GM21447 (cell line): ENCODE results near the gene CRYBG2.

Experiments used
- ATAC-seq: cut with Tn5 transposase; IDR thresholded peaks from one replicate; pipeline ENCODE4 v1.9.1; 2021; ENCODE audit not compliant: unreplicated experiment

The CRYBG2 gene

DNA sequence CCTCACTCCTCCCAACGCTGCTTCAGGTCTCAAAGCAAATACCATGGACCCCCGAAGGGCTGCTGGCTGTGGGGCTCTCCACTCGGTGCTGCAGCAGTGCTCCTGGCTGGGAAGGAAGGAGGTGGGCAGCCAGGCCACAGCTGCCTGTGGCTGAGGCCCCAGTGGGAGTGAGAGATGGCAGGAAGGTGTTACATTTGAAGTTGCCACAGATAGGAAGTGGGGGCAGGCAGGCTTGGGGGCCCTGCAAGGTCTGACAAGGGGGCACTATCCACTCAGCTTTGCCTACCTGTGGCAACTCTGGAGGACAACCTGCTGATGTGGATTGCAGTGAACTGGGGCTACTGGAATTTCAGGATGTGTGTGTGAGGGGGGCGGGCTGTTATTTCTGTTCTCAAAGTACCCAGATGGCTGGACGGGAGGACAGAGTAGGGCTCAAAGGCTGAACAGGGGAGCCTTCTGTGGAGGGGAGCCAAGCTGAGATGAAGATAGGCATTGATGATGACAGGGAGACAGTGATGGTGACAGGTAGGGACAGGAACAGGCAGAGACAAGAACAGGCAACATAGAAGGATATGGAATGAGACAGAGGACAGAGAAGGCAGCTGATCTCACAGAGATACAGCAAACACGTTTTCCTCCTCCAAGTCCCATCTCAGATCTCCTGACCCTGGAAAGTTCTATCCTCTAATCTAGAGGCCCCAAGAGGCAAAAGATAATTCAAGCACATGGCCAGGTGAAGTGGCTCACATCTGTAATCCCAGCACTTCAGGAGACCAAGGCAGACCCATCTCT, 16.9 kb upstream of the CRYBG2 start:
- no peak for ATAC-seq

DNA sequence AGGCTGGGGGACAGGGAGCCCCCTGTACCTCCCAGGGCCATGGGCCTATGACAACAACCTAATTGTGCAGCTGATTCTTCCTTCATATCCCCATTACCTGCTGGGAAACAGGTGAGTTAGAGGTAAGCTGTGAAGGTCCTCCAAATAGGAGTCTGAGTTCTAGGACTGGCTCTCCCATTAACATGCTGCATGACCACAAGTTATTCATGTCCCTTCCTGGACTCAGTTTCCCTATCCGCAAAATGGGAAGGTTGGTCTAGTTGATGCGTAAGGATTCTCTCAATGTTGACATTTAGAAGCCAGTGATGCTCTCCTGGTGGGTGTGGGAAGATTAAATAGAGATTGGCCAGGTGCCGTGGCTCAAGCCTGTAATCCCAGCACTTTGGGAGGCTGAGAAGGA, 14.6 kb upstream of the CRYBG2 start:
- ATAC-seq: no peak

DNA sequence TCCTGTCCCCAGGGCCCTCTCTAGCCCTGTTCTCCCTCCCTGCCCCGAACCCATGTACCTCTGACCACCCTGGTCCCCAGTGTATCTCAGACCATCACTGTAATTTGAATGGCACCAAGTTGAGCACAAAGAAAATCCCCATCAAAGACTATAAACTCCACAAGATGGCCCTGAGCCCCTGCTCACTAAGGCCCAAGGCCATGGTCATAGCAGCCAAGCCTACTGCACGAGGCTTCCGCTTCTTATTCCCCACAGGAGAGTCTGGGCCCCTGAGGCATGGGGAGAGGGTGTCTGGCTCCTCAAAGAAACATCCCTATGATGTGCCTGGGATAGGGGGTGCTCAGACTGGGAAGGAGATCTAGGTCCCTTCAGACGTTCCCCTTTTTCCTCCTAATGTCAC, 14.1 kb upstream of the CRYBG2 start:
- ATAC-seq: no peak

DNA sequence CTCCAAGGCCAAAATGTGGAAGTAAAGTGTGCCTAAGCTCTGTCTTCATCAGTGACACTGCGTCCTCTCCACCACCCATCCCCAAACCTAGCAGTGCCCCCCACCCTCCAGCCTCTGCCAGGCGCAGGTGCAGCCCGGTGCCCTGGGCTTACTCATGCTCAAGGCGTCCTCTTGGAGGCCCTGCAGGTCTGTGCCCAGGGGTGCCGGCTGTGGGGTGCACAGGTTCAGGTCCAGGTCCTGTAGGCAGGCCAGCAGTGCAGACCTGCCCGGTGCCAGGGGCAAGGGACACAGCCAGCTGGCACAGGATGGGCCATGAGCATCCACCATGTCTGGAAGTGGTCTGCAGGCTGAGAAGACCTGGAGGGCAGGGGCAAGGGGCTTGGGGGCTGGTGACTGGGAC, 13.5 kb upstream of the CRYBG2 start:
- no peak for ATAC-seq

DNA sequence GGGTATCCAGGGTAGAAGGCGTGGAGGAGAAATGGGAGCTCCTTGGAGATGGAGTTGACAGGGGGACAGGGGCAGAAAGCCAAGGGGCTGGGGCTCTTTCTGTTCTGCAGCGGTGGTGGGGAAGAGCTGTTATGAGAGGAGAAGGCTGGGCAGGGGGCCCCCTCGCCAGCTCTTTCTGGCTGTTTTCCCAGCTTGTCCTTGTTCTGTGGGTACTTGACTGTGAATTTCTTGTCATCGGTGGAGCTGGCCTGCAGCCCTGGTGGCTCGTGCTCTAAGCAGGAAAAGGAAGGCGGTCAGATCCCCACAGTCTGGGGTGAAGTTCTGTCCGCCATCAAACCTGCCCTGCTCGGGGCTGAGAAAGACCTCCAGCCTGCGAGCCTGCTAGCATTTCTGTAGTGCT, 11.0 kb upstream of the CRYBG2 start:
- no peak for ATAC-seq

DNA sequence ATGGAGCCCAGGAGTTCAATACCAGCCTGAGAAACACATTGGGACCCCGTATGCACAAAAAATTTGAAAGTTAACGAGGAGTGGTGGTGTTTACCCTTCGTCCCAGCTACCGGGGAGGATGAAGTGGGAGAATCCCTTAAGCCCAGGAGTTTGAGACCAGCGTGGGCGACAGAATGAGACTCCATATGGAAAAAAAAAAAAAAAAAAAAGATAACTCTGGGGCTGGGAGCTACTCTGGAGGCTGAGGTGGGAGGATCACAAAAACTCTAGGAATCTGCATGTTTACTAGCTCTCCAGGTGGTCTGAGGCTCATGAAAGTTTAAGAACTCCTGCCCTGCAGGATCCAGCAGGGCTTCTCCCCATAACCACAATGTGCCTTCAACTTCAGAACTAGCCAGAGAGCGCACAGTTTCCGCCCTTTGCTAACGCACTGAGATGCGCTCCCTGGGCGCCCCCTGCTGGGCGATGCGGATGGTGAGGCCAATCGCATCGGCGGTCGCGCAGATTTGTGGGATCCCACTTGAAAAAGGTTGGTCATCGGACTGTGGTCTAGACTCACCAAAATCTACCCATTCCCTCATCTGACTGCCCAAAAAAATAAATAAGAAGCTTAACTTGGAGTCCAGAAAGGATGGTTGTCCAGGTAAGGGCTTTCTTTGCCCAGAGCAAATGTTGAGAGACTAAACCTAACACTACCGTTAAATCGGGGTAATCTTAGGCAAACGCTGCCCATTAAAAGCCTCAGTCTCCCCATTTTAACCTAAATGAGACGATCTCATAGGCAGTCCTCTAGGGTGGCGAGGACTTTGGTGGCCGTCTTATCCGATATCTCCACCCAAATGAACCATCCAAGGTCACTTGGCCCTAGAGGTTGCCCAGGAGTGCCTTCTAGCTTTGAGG, 9.9 kb upstream of the CRYBG2 start:
- ATAC-seq: no peak

DNA sequence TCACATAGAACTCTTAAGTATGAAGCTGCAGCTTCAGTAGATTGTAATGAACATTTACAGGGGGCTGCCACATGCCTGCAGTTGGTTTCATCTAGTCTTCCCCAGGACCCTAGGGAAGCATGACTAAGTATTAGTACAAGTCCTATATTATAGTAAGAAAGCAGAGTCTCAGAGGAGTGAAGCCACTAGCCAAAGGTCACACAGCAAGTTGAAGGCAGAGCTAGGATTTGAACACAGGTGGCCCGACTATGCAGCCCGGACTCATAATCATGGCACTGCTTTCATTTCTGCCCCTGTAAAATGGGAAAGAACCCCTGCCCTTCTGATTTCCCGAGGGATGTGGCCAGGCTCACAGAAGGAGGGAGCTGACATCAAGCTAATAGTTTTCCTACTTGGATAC, 8.4 kb upstream of the CRYBG2 start:
- ATAC-seq: no peak

DNA sequence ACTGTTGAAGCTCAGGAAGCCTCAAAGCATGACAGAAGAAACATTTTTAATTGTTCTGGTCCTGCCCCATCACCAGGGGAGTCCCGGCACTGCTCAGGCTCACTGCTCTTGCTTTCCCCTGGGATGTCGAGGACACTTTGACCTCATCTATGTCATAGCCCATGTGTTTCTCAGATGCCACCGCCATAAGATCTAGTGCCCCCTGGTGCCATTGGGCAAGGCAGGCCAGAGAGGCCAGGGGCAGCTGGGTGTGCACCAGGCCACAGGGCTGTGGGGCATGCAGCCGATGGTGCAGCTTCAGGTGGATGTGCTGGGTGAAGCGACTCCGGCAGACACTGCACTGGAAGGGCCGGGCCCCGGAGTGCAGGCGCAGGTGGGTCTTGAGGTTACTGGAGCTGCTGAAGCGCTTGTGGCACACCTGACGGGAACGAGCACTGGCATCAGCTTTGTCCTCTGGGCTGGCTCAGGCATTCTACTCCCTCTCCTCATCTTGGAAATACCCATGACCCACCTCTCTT, 7.7 kb upstream of the CRYBG2 start:
- no peak for ATAC-seq

DNA sequence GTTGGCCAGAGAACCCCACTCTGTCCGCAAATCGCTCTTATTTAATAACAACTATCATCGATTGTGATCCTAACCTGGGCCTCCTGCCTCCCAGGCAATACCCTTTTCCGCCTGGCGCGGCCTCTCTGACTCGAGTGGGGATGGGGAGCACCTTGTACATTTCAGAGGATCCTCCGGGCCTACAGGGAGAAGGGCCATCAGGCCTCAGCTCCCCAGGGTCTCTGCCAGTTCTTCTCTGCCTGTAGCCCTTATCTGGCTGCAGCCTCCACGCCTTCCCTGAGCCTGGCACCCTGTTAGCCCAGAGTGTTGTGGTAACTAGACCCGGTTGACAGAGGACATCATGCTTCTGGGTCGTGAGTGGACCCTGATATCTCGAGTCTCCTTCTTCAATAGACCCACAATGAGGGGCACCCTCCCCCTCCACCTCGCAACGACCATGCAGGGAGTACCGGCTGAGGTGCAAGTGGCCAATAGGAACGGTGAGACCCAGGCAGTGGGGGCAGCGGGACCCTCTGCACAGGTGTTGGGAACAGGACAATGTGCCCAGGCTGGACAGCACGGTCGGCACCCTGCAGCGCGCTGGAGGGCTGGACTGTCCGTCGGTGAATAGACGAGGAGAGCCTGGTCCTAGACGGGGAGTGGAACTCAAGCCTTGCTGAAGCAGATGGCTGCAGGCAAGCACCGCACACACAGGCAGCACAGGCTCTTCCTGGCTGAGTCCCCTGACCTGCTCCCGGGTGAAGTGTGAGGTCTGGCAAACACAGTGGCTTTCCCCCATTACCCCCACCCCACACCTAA, 7.1 kb upstream of the CRYBG2 start:
- ATAC-seq: no peak

DNA sequence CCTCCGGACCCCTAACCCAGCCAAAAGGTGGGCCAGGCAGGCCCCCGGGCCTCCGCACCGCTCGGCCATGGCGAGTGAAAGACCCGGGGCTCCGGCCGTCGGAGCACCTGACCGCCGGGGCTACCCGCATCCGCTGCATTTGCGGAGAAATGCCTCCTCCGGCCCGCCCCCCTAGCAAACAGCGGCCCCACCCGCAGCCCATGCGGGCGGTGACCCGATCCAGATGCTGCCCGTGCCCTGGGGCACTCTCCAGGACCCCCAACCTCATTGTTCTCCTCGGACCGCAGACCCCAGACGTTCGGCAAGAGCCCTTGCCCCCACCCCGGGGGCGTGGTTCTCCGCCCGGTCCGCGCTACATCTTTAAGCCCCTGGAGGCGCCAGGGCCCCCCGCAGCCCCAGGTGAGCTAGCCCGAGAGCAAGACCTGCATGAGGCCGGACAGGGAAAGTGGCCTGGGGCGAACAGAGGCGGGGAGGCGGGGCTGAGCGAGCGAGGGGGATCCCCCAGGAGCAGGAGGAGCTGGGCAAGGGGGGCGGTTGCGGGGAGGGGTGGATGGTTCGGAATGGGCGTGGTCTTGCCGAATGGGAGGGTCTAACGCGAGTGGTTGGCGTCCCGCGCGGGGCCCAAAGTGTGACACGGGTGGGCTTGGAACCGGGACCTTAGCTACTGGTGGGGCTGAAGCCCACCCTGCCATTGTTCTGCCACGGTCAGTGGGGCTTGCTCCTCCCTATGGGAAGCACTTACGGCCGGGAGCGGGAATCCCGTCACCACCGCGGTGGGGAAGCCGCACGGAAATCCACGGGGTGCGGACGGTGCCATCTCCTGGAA, 6.3 kb upstream of the CRYBG2 start:
- no peak for ATAC-seq

DNA sequence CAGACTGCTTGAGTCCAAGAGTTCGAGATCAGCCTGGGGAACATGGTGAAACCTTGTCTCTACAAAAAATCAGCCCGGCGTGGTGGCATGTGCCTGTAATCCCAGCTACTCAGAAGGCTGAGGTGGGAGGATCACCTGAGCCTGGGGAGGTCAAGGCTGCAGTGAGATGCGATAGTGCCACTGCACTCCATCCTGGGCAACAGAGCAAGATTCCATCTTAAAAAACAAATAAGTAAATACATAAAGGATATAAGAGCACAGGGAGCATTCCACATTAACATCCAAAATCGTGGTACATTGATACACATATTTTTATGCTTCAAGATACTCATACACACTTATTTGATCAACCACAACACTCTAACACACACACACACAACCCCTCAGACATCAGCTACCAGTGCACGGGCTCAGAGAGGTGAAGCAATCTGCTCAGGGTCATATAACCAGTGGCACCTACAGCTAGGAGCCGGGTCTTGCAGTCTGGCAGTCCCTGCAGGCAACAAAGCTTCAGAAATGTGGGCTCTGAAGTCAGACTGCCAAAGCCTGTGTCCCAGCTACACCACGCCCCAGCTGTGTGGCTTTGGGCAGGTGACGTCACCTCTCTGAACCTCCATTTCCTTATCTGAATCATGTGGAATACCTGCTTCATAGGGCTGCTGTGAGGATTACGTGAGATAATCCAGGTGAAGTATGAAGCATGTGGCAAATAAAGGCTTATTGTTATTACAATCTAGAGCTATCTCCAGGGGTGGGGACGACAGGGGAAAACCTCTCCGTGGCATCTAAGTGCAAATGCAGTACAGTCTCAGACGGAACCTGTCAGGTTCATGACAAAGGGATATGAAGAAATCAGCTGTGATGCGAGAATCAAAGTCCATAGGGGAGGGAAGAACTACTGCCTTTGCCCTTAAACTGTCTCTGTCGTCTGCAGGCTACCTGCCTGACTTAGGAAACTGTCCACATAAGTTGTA, 4.8 kb upstream of the CRYBG2 start:
- ATAC-seq: no peak

DNA sequence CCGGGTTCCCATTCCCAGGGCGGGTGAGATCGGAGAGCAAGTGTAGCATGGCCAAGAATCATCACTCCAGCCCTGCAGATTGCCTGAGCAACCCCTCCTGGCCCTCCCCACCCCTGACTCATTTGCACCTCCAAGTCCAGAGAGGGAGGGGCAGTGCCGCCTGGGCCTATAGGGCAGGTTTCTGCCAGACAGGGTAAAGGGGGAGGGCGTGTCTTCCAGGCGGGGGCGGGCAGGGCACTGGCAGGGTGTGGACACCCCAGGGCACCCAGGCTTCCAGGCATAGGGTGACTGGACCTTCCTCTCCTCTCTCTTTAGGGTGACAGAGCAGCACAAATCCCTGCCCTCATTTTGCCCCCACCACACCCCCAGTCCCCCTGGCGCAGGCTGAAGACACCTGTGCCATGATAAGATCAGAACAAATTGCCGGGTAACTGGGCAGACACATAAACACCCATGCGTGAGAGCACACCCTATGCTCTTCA, 3.2 kb upstream of the CRYBG2 start:
- no peak for ATAC-seq

DNA sequence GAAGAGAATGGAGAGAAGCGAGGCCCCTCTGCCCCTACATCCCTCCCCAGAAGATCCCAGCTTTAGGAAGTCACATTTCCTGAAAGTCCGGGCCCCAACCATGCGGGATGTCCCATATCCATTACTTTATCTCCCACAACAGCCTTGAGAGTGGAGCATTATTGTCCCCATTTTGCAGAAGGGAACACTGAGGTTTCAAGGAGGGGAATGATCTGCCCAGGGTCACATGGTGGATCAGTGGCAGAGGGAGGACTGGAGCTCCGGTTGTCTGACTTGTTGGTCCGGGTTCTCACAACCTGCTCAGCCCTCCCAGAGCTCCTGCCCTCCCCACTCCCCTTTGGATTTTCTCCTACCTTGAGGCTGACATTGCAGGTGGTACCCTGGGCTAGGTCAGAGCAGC, 2.2 kb upstream of the CRYBG2 start:
- ATAC-seq: no peak

DNA sequence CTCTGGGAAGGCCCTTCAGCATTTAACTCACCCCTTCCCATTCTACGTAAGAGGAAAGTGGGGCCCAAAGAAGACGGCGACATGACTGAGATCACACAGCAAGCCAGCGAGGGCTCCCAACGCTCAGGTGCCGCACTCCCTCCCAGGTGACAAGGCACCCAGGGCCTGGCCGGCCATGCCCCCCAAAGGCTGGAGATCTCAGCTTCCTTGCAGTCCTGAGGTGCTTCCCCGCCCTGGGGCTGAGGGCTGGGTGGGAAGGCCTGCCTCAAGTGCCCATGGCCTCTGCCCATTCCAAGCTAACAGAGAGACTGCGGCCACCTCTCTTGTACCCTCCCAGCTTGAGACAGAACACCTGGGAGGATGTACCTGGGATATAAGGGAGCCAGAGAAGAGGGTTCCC, 1.0 kb upstream of the CRYBG2 start:
- ATAC-seq: no peak

DNA sequence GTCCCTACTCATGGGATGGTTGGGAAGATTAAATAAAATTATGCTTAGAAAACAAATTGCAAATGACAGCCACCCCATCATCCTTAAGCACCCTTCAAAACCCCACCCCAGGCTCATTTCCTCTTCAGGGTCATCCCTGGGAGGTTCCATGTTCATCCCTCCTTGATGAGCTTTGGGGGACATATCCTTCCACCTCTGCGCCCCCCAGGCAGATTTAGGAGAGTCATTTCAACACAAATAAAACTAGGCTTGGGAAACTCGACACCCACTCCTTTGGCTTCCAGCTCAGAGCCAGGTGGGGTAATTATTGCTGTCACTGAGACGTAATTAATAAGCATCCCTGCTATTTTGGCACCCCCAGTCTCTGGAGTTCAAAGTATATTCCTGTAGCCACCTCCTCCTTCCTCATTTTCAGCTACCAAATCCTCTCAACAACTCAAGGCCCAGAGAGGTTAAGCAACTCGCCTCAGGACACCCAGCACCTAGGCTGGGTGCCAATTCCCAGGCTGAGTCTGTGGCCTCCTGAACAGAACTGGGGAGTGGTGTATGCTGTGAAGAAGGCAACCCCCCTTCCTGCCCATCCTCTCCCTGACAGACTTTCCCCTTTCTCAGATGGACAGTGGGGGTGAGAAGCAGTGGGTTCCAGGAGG, 595 bp downstream of the CRYBG2 start:
- ATAC-seq: no peak

DNA sequence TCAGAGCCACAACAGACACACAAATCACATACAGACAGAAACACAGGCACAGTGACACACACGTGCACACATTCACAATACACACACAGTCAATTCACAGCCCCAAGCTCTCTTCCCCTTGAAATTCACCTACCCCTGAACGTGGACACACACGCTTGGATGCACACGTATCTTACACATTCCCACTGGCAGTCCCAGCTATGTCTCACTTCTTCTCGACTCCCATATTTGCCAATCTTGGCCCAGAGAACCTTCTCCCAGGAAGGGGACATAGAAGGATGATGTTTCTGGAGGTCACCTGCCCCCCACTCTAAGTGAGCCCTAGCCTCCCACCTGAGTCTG, 1.6 kb downstream of the CRYBG2 start:
- ATAC-seq: no peak

DNA sequence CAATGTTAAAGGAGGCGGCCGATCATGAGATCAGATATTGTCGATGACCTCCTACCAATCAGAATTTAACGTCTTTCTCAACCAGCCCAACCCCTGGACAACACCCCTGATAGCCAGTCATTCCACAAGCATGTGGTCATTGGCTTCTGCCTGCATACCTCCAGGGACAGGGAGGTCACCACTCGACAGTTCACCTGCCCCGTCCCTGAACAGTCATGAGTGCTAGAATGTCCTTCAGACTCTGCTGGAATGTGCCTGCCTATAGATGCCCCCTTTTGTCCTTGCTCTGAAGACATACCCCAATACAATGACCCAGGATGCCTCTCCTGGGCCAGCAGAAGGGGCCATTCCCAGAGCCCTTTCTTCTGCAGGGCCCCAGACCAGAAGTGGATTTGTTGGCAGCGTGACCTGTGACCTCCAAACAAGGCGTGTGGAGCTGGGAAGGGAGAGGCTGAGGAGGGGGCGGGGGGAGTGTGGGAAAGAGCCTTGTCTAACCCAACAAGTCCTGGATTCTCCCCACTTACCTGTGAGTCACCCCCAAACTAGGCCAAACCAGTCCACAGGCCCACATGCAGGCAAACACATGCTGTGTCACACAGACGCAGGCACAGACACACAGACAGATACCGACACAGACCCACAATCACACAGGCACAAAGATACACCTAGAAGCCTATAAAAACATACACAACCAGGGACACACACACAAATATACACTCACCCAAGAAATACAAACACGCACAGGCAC, 2.2 kb downstream of the CRYBG2 start:
- ATAC-seq: no peak
